Skeletal muscle satellite cell (primary cell): ENCODE data around the gene PPM1H.
A peak's percentile ranks its signal among the peaks of the same experiment; 100 is the strongest.

Experiments
- H3K27me3 ChIP-seq: 2 replicates; pipeline ENCODE4 v1.7.0; 2013; ENCODE audit warnings: low read length; ENCODE audit not compliant: control insufficient read depth, insufficient read depth
- H3K36me3 ChIP-seq: 2 replicates; pipeline ENCODE4 v1.7.0; 2013; ENCODE audit warnings: mild to moderate bottlenecking, control low read depth, low read length; ENCODE audit not compliant: insufficient read depth
- H3K4me1 ChIP-seq: 2 replicates; pipeline ENCODE4 v1.7.0; 2013; ENCODE audit warnings: low read length; ENCODE audit not compliant: control insufficient read depth, insufficient read depth
- H3K4me2 ChIP-seq: 2 replicates; pipeline ENCODE4 v1.7.0; 2013; ENCODE audit warnings: mild to moderate bottlenecking, low read length
- H3K4me3 ChIP-seq: 2 replicates; pipeline ENCODE4 v1.7.0; 2013; ENCODE audit warnings: low read length
- H3K9ac ChIP-seq: 2 replicates; pipeline ENCODE4 v1.7.0; 2013; ENCODE audit warnings: mild to moderate bottlenecking, low read depth, low read length, moderate library complexity
- H3K9me3 ChIP-seq: replicated peaks from 2 replicates; pipeline ENCODE4 v1.7.0; 2013; ENCODE audit warnings: mild to moderate bottlenecking, control low read depth, low read length

PPM1H gene

DNA sequence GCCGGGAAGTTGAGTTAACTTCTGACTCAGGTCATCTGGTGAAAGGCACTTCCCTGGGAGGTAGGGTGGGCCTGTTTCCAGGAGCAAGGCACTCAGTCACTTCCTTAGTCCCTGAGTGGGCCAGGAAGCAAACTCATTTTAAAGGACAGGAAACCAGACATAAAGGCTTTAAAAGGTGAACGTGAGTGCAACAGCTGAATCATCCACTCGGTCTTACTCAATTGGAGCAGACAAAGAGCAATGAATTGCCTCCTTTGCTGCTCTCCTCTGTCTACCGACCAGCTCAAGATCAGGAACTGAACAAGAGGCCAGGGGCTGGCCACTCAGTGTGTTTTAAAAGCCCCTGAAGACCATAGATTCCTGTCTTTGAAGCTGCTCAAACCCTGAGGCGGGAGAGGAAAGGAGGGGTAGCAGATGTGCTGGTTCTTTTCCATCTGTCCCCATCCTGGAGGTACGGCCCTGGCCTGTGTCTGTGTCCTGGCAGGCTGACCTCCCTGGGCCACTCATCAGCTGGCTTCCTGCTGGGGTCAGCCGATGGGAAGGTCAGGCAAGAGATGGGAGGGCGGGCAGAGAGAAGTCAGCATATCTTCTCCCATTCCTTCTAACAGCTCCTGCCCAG lies 148.9 kb downstream of the PPM1H start:
- H3K4me1 ChIP-seq = peaks cover 16% of the 10 kb centered on the region
- H3K9ac ChIP-seq = peak overlapping the region; percentile 47

GRCh38 chr12:62784576-62784975 lies 150.4 kb downstream of the PPM1H start:
- peaks cover 16% of the 10 kb centered on the region for H3K4me1 ChIP-seq
- no peak overlapping the region for H3K9ac ChIP-seq
- H3K9me3 ChIP-seq = no peaks in the 10 kb centered on the region
- H3K4me3 ChIP-seq = no peak overlapping the region
- H3K4me2 ChIP-seq = no peak overlapping the region
- no peaks in the 10 kb centered on the region for H3K36me3 ChIP-seq
- H3K27me3 ChIP-seq = no peaks in the 10 kb centered on the region

More for the DNA sequence above, 148.9 kb downstream of the PPM1H start:
- Histone ChIP-seq H3K36me3 (no peaks in the 10 kb centered on the region), H3K9me3 (no peaks in the 10 kb centered on the region), H3K4me2 (peak overlapping the region; percentile 68), H3K4me3 (peak overlapping the region; percentile 36), H3K27me3 (no peaks in the 10 kb centered on the region)

- Histone ChIP-seq H3K4me2 (no peak overlapping the region), H3K27me3 (no peaks in the 10 kb centered on the region), H3K36me3 (no peaks in the 10 kb centered on the region), H3K4me1 (peaks cover 16% of the 10 kb centered on the region), H3K9ac (no peak overlapping the region), H3K4me3 (no peak overlapping the region), H3K9me3 (no peaks in the 10 kb centered on the region)
Measured at GRCh38 chr12:62783881-62784280, 151.1 kb downstream of the PPM1H start.

GRCh38 chr12:62781136-62781880 lies 153.6 kb downstream of the PPM1H start:
- no peaks in the 10 kb centered on the region for H3K36me3 ChIP-seq
- no peaks in the 10 kb centered on the region for H3K27me3 ChIP-seq
- peaks cover 10% of the 10 kb centered on the region for H3K4me1 ChIP-seq
- no peak overlapping the region for H3K4me3 ChIP-seq
- H3K4me2 ChIP-seq = no peak overlapping the region
- no peak overlapping the region for H3K9ac ChIP-seq
- H3K9me3 ChIP-seq = no peaks in the 10 kb centered on the region

- Histone ChIP-seq H3K4me3 (no peak overlapping the region), H3K27me3 (no peaks in the 10 kb centered on the region), H3K9me3 (no peaks in the 10 kb centered on the region), H3K36me3 (no peaks in the 10 kb centered on the region), H3K9ac (no peak overlapping the region), H3K4me1 (no peaks in the 10 kb centered on the region), H3K4me2 (no peak overlapping the region)
Measured at GRCh38 chr12:62779488-62779887, 155.5 kb downstream of the PPM1H start.

GRCh38 chr12:62778187-62778586 lies 156.8 kb downstream of the PPM1H start:
- Histone ChIP-seq H3K4me3 (no peak overlapping the region), H3K27me3 (no peaks in the 10 kb centered on the region), H3K36me3 (no peaks in the 10 kb centered on the region), H3K9ac (no peak overlapping the region), H3K4me2 (no peak overlapping the region), H3K4me1 (no peaks in the 10 kb centered on the region), H3K9me3 (no peaks in the 10 kb centered on the region)

DNA sequence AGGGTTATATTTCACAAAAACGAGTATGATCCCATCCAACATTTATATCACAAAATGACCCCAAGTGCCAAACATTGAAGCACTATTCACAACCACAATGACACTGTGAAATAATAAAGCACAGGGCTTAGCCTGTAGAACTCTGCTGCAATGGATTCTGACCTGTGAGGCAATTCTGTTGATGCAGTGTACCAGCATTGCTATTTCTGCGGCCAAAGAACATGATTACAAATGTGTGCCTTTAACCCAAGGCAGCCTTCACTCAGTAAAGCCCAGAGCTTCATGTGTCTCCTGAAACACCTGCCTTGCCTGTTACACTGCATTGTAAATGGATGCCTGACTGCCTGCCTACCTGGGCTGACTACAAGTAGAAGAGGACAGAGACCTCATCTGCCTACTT lies 158.0 kb downstream of the PPM1H start:
- Histone ChIP-seq H3K27me3 (no peaks in the 10 kb centered on the region), H3K4me2 (no peak overlapping the region), H3K4me1 (no peaks in the 10 kb centered on the region), H3K4me3 (no peak overlapping the region), H3K9ac (no peak overlapping the region), H3K36me3 (no peaks in the 10 kb centered on the region), H3K9me3 (no peaks in the 10 kb centered on the region)

GRCh38 chr12:62776575-62776974 lies 158.4 kb downstream of the PPM1H start:
- Histone ChIP-seq H3K9ac (no peak overlapping the region), H3K4me1 (no peaks in the 10 kb centered on the region), H3K27me3 (no peaks in the 10 kb centered on the region), H3K9me3 (no peaks in the 10 kb centered on the region), H3K4me3 (no peak overlapping the region), H3K36me3 (no peaks in the 10 kb centered on the region), H3K4me2 (no peak overlapping the region)

- H3K36me3 ChIP-seq = no peaks in the 10 kb centered on the region
- H3K27me3 ChIP-seq = no peaks in the 10 kb centered on the region
- H3K9me3 ChIP-seq = no peaks in the 10 kb centered on the region
- H3K4me1 ChIP-seq = no peaks in the 10 kb centered on the region
- no peak overlapping the region for H3K9ac ChIP-seq
- no peak overlapping the region for H3K4me3 ChIP-seq
- no peak overlapping the region for H3K4me2 ChIP-seq
Measured at GRCh38 chr12:62774794-62775193, 160.2 kb downstream of the PPM1H start.

- Histone ChIP-seq H3K36me3 (no peaks in the 10 kb centered on the region), H3K9ac (no peak overlapping the region), H3K4me2 (no peak overlapping the region), H3K4me3 (no peak overlapping the region), H3K4me1 (peaks cover 10% of the 10 kb centered on the region), H3K27me3 (no peaks in the 10 kb centered on the region), H3K9me3 (no peaks in the 10 kb centered on the region)
Measured at GRCh38 chr12:62772416-62772955, 162.5 kb downstream of the PPM1H start.

- Histone ChIP-seq H3K36me3 (no peaks in the 10 kb centered on the region), H3K9me3 (no peaks in the 10 kb centered on the region), H3K9ac (no peak overlapping the region), H3K4me3 (no peak overlapping the region), H3K4me2 (no peak overlapping the region), H3K27me3 (no peaks in the 10 kb centered on the region), H3K4me1 (peaks cover 16% of the 10 kb centered on the region)
Measured at GRCh38 chr12:62771828-62772227, 163.1 kb downstream of the PPM1H start.

GRCh38 chr12:62770381-62770780 lies 164.6 kb downstream of the PPM1H start:
- Histone ChIP-seq H3K4me2 (no peak overlapping the region), H3K9ac (no peak overlapping the region), H3K27me3 (no peaks in the 10 kb centered on the region), H3K36me3 (no peaks in the 10 kb centered on the region), H3K9me3 (no peaks in the 10 kb centered on the region), H3K4me1 (peaks cover 17% of the 10 kb centered on the region), H3K4me3 (no peak overlapping the region)
